Measurements from ENCODE around the gene TPM3.
"Not testable (repeated sequence)": the region's sequence is repeated elsewhere in the genome, so short reads cannot be mapped to it uniquely, and the experiment has no call there.

The TPM3 gene

DNA sequence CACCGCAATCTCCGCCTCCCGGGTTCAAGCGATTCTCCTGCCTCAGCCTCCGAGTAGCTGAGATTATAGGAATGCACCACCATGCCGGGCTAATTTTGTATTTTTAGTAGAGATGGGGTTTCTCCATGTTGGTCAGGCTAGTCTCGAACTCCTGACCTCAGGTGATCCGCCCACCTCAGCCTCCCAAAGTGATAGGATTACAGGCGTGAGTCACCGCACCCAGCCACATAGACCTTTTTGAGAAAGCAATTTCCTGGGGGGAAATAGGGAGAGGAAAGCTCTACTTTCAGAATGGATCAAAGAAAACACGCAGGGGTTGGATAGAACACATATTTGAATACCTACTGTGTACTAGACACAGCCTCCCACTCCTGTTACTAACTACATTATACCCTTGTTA lies 13.9 kb upstream of the TPM3 start:
- not testable (repeated sequence) for DNase-seq (ENCODE audit: low spot score)

DNA sequence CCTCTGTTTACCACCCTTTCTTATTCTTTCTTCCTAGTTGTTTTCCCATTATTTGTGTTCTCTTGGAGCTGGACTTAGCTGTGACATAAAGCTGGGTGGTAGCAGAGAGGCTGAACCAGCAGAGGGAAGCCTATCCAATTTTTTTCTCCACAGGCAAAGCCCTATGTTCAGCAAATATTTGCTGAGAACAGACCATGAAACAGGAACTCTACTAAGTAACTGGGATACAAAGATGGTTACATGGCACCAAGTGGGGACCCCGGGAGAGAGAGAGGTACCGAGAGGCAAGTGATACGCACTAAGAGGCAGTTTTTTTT lies 7.6 kb upstream of the TPM3 start:
- DNase-seq (ENCODE audit: low spot score), result no peak

DNA sequence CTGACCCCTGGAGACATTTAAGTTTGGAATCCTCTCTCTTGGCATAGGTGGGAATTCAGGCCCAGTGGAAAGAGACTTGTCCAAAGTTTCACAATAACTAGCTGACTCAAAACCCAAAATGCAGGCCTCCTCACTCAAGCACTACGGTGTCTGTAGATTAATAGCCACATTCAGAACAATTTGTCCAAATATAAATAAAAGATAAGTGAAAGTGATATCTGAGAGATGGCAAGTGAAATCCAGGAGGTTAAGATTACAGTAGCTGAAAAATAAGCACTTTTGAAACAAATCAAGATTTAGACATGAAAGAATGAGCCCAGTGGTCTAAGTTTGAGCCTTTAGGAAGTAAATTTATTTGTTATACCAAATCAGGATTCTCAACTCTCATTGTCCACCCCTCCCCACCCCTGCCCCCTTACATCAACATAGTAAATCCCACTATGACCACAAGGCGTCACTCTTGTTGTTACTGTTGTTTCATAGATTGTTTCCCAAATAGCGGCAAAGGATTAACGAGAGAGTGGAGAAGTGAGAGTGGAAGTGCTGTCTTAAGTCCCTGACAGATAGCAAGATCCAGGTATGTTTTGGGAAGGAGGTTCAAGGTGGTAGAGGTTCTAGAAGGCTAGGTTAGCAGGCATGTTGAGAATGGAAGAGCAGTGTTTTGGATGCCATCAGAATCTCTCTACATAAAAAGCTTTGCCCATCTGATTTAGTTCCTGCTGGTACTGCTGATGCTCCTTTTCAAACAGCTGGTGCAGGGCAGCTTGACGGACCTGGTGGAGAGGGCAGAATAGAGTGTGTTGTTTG lies 7.1 kb upstream of the TPM3 start:
- no peak for DNase-seq (ENCODE audit: low spot score)

DNA sequence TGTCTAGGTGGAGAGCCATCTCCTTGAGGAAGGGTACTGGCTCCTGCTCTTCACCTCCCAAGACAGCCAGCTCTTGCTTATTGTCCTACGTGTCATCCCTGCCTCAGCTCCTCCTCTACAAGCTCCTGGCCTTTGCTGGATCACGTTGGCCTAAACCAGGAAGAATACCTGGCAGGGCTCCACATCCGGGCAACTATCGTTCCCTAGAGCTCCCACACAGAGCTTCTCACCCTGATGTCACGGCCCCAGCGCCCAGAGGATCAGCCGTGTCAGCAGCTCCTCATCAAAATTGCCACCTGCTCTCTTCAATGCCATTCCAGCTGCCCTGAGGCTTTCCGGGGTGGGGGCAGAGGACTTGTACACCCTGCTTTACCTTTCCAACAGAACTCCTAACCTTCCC lies 1.9 kb upstream of the TPM3 start:
- no peak for DNase-seq (ENCODE audit: low spot score)

DNA sequence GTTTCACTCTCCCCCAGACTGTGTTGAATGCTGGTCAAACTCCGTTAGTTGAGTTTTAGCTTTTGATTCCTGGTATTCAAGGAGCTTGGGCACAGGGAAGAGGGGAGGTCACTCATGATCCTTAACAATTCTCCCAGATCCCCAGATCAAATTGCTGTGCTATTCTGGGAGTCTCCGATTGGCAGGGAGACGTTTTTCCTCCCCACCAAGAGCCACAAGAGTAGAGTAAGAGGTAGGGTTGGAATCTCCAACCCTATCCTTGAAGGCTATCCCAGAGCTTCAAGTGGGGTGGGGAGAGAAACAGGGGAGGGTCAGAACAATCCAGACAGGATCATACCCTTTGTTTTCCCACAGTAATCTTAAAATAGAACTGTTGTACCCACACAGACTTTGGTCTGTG lies 576 bp upstream of the TPM3 start:
- no peak for DNase-seq (ENCODE audit: low spot score)

- no peak for DNase-seq (ENCODE audit: low spot score)
These were observed 1.4 kb downstream of the TPM3 start for GRCh38 chr1:154190550-154190949.

DNA sequence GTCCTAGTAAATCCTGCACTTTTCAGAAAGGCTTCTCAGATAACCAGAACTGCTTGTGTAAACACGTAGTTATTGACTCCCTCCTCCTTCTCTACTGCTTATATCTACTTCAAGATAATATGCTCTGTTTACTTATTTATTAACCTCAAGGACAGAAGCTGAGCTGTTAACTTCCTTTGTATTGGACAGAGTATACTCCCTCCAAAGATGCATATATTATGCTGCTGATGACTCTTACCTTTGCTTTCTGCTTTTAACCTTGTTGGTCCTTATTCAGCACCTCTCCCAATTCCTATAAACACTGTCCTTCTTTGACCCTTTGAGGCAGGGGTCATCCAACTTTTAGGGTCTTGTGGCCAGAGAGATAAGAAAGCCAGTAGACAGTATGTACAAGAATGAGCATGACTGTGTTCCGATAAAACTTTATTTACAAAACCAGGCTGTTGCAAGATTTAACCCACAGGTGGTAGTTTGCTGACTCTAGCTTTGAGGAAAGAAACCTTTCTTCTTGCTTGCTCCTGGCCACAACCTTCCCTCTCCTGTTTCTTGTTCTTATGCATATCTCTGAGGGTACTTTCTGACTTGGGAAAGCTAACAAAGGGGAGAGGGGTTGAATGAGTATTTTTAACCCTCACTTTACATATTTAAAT lies 4.9 kb downstream of the TPM3 start:
- no peak for DNase-seq (ENCODE audit: low spot score)

- DNase-seq (ENCODE audit: low spot score), result no peak
These were observed 5.7 kb downstream of the TPM3 start for GRCh38 chr1:154186177-154186576.

GRCh38 chr1:154183046-154183915 lies 8.6 kb downstream of the TPM3 start:
- DNase-seq (ENCODE audit: low spot score), result peak; percentile 99

DNA sequence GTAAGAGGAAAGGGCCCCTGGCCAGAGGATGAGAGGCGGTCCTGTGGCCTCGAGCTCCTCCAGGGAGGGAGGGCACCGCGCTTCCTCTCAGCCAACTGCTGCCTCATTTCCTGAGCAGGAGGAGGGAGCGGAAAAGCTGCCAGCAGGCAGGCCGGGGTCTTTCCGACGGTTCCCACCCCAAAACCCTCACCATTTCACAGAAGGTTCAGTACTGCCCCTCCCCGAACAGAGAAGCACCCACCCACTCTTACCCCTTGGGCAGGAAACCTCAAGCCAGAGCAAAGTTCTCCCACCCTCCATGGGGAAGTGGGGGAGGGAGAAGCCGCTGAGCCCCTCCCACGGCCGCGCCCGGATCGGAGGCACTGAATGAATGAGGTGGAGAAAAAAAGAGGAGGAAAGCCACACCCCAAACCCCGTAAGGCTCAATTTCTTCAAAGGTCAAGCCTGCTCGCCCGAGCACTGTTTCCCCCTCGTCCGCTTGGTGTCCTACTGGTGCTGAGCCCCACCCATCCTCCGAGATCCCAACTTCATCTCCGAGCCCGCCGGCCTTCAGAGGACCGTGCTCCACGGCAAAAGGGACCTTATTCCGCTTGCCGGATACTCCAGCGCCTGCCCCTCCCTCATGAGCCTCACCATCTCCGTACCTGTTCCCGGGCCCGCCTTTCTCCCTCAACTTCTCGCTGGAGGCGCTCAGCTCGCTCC lies 9.4 kb downstream of the TPM3 start:
- DNase-seq (ENCODE audit: low spot score), result peak; percentile 79

DNA sequence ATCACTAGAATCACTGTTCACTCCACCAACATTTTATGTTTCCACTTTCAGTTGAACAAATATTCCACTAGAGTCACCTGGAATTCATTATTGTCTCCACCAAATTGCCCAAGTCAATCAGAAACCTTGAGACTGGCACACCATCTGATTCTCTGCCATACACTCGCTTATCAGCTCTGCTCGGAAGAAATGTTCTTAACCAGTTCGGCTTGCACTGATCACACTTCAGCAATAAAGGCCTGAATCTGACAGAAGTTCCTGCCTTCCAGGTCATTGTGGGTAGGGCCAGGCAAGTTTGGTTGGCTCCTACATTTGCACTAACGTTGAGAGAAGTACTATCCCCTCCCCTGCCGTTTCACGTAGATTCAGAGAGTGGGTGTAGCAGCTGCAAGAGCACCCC lies 10.0 kb downstream of the TPM3 start:
- DNase-seq (ENCODE audit: low spot score), result no peak

- DNase-seq (ENCODE audit: low spot score), result no peak
These were observed 11.8 kb downstream of the TPM3 start for GRCh38 chr1:154179946-154180687.

DNA sequence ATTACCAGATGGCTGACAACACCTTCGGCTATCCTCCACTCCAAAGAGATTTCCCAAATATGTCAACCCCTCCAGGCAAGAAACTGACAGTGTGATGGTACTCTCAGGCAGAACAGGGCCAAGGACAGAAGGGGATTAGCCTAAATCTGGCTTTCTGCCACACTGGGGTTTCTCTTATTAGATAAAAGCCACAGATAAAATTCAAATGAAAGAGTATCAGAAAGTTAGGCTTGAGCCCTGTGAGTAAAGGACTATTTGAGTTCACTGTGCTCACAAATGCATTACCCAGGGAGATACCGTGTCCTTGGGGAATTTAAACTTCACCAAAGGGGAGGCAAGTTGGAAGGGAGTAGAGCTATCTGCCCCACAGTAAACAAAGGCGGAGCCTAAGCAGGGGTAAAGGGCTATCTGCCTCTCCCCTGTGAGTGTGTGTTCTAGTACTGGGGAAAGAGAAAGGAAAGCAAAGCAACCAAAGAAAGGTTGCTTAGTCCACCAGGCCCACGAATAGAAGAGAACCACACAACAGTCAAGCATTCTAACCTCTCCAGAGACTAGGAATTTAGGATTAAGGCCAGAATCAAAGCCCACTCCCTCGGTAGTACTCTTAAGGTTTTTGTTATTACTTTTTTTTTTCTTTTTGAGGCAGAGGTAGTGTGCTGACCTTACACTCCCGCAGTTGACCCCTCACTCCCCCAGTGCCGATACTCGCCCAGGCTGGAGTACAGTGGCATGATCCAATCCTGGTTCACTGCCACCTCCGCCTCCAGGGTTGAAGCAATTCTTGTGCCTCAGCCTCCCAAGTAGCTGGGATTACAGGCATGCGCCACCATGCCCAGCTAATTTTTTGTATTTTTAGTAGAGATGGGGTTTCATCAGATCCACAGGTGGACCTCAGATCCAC lies 12.7 kb downstream of the TPM3 start:
- DNase-seq (ENCODE audit: low spot score), result no peak

- DNase-seq (ENCODE audit: low spot score), result no peak
These were observed 13.9 kb downstream of the TPM3 start for GRCh38 chr1:154178013-154178412.

GRCh38 chr1:154176337-154176736 lies 15.6 kb downstream of the TPM3 start:
- DNase-seq (ENCODE audit: low spot score), result no peak

DNA sequence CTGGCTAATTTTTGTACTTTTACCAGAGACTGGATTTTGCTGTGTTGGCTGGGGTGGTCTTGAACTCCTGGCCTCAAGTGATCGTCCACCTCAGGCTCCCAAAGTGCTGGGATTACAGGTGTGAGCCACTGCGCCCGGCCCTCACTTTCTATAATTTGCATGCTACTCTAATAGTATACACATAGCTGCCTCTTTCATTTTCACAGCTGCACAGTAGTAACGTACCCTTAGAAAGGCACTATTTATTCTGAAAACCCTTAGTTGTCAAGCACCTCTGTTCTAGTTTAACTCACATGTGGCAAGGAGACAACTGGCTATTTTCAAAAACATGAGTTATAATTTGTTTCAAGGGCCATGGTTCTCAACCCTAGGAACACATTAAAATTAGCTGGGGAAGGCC lies 17.2 kb downstream of the TPM3 start:
- DNase-seq (ENCODE audit: low spot score), result no peak

DNA sequence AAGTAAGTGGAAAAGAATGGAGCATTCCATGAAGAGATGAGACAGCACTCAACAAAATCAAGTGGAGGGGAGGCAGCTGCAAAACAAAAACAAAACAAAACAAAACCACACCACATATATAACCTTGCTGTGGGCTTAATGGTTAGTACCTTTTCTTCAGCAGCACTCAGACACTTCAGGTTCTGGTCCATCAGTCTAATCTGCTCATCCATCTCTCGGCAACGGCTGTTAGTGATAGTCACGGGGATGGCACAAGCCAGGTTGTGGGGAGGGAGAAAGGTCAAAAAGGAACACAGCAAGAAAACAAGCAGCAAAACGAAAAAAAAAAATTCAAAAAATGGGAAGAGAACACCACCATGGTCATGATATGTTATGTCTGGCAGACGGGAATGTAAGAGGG lies 20.0 kb downstream of the TPM3 start:
- no peak for DNase-seq (ENCODE audit: low spot score)

- no peak for DNase-seq (ENCODE audit: low spot score)
These were observed 20.7 kb downstream of the TPM3 start for GRCh38 chr1:154171223-154171583.

DNA sequence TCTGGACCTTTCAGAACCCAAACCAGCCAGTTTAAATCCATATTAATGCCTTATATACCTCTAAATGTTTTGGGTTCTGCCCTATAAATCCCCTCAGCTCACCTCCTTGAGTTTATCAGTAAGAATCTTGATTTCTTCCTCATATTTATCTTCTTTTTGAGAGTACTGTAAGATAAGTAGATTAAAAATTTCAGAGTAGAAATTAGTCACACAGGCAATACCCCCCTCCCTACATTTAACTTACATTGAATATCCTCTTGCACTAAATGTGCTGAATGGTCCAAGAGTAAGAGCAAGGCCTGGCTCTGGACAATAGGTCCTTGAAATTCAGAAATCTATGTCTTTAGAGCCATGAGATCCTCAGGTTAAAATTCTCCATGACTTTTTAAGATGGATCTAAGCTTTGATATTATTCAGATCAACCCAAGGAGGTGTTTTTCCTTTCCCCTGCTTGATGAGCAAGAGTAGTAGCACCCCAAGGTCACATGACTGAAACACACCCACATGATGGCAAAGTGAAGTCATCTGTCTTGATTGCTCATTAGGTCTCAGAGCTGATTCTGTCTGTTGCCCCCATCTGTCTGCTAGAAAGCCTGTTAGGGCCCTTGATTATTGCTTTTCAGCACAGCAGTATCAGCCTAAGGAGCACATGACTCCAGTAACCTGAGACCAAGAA lies 21.2 kb downstream of the TPM3 start:
- no peak for DNase-seq (ENCODE audit: low spot score)

DNA sequence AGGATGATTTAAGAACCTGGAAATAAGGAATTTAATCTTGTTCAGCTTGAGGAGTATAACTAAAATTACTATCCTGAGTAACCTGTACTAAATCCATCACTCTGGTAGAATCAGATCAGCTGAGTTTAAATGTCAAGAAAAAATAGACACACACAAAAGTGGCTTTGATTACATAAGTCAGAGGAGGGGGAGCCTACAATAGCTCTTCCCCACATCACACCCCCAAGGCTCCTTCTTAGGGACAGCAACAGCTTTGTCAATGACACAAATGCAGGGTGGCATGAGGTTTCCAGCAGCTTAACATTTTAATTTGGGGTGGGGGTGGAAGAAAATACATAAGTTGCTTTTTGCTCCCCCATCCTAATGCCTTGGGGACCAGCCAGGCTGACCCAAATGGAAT lies 24.4 kb downstream of the TPM3 start:
- no peak for DNase-seq (ENCODE audit: low spot score)

Data from left forelimb (tissue), 1 donor.